ENCODE data around the gene LYPD6. TPM values are rescaled to one million over a fixed set of nuclear protein-coding genes. Genes with fewer than 3 reads are reported as not detected.
A peak's percentile ranks its signal among the peaks of the same experiment; 100 is the strongest.

The LYPD6 gene
- polyA plus RNA-seq, 1 of the 3 experiments (the other 2 are of a cell fraction), result 8.1 TPM

GRCh38 chr2:149339324-149339723 lies 8.9 kb downstream of the LYPD6 start:
- H3K27me3 ChIP-seq (ENCODE audit: insufficient read depth), result no peaks in the 10 kb centered on the region
- POLR2A ChIA-PET, result no interaction called here
- TF ChIP-seq PBX3 (IDR thresholded peaks at IDR 0.05) (no peak), MXI1 (IDR thresholded peaks at IDR 0.05; ENCODE audit: low read depth, low read length) (no peak), EZH2phosphoT487 (IDR thresholded peaks at IDR 0.05; ENCODE audit: borderline replicate concordance, low read depth) (no peak), JUND (IDR thresholded peaks at IDR 0.05) (no peak), RFX5 (IDR thresholded peaks at IDR 0.05; ENCODE audit: low read length) (peak; percentile 83)
- WGBS (ENCODE audit: low lambda C conversion rate), result 83% methylated on average over 2 of the region's 2 CpGs
- H3K79me2 ChIP-seq (ENCODE audit: insufficient read depth), result peaks cover 6% of the 10 kb centered on the region; the same call in 1 of the 2 replicates
- no peaks in the 10 kb centered on the region for H3K9me2 ChIP-seq
- no peak overlapping the region for H3K4me2 ChIP-seq
- CTCF ChIA-PET, result interaction anchor here (1.5 kb wide), 1 partner anchor 26 kb away, joined by 8 read pairs; no protein-coding TSS in a partner anchor
- H3F3A ChIP-seq (replicated peaks; ENCODE audit: insufficient read depth), result no peaks in the 10 kb centered on the region
- no peaks in the 10 kb centered on the region for H4K20me1 ChIP-seq (ENCODE audit: insufficient read depth)
- no peak for DNase-seq
- no peaks in the 10 kb centered on the region for H3K9me3 ChIP-seq
- H3K36me3 ChIP-seq (replicated peaks in 1 of 2; ENCODE audit: control insufficient read depth in 1 of 2, insufficient read depth in 2 of 2, low read length in 1 of 2), result peaks cover 2 to 5% of the 10 kb centered on the region in 2 experiments
- no peak overlapping the region for H3K4me3 ChIP-seq (ENCODE audit: low read depth in 2 of 2, low read length in 1 of 2)
- H3K4me1 ChIP-seq (ENCODE audit: control insufficient read depth in 1 of 2, insufficient read depth in 2 of 2, low read depth in 1 of 2, low read length in 1 of 2), result peaks cover 0 to 3% of the 10 kb centered on the region in 2 experiments; a peak in 2 of 4 replicates
- no peak overlapping the region for H3K9ac ChIP-seq
- H3K27ac ChIP-seq (ENCODE audit: low read depth in 2 of 2, low read length in 1 of 2), result no peak overlapping the region
- H2AFZ ChIP-seq (ENCODE audit: low read depth), result no peak overlapping the region

GRCh38 chr2:149342509-149342908 lies 12.1 kb downstream of the LYPD6 start:
- Histone ChIP-seq H3K27ac (ENCODE audit: low read depth in 2 of 2, low read length in 1 of 2) (no peak overlapping the region), H4K20me1 (ENCODE audit: insufficient read depth) (no peaks in the 10 kb centered on the region), H2AFZ (ENCODE audit: low read depth) (no peak overlapping the region), H3K9me3 (no peaks in the 10 kb centered on the region), H3K36me3 (replicated peaks in 1 of 2; ENCODE audit: control insufficient read depth in 1 of 2, insufficient read depth in 2 of 2, low read length in 1 of 2) (peaks cover 0 to 2% of the 10 kb centered on the region in 2 experiments), H3K9ac (no peak overlapping the region), H3K79me2 (ENCODE audit: insufficient read depth) (peaks cover 5% of the 10 kb centered on the region; the same call in 1 of the 2 replicates), H3K4me3 (ENCODE audit: low read depth in 2 of 2, low read length in 1 of 2) (no peak overlapping the region), H3K4me2 (no peak overlapping the region), H3F3A (replicated peaks; ENCODE audit: insufficient read depth) (no peaks in the 10 kb centered on the region), H3K4me1 (ENCODE audit: control insufficient read depth in 1 of 2, insufficient read depth in 2 of 2, low read depth in 1 of 2, low read length in 1 of 2) (peaks cover 0 to 3% of the 10 kb centered on the region in 2 experiments; a peak in 2 of 4 replicates), H3K9me2 (no peaks in the 10 kb centered on the region), H3K27me3 (ENCODE audit: insufficient read depth) (no peaks in the 10 kb centered on the region)
- TF ChIP-seq GATA2 (CRISPR knock-in tag; IDR thresholded peaks at IDR 0.05) (0 out of 2 replicates have a peak, but pooled peaks have one; percentile 15), FOSL2 (IDR thresholded peaks at IDR 0.05; ENCODE audit: borderline replicate concordance, low read depth) (no peak)
- DNase-seq, result no peak
- POLR2A ChIA-PET, result no interaction called here
- CTCF ChIA-PET, result interaction anchor here (1.2 to 1.3 kb wide), 2 partner anchors 11 to 325 kb away, joined by 3 to 4 read pairs; no protein-coding TSS in a partner anchor
- 35% methylated on average over 1 of the region's 1 CpG for whole genome bisulfite sequencing (ENCODE audit: low lambda C conversion rate)

GRCh38 chr2:149344105-149344504 lies 13.7 kb downstream of the LYPD6 start:
- no peaks in the 10 kb centered on the region for H3F3A ChIP-seq (replicated peaks; ENCODE audit: insufficient read depth)
- H3K9me3 ChIP-seq, result no peaks in the 10 kb centered on the region
- 74% methylated on average over 2 of the region's 2 CpGs for WGBS (ENCODE audit: low lambda C conversion rate)
- no peaks in the 10 kb centered on the region for H3K27me3 ChIP-seq (ENCODE audit: insufficient read depth)
- no peak overlapping the region for H3K4me3 ChIP-seq (ENCODE audit: low read depth in 2 of 2, low read length in 1 of 2)
- H3K4me1 ChIP-seq (ENCODE audit: control insufficient read depth in 1 of 2, insufficient read depth in 2 of 2, low read depth in 1 of 2, low read length in 1 of 2), result peaks cover 0 to 3% of the 10 kb centered on the region in 2 experiments; a peak in 2 of 4 replicates
- H2AFZ ChIP-seq (ENCODE audit: low read depth), result no peak overlapping the region
- no peak overlapping the region for H3K4me2 ChIP-seq
- DNase-seq, result no peak
- H3K79me2 ChIP-seq (ENCODE audit: insufficient read depth), result no peaks in the 10 kb centered on the region
- no peaks in the 10 kb centered on the region for H3K9me2 ChIP-seq
- CTCF ChIA-PET, result interaction anchor here (0.9 kb wide), 1 partner anchor 15 kb away, joined by 3 read pairs; no protein-coding TSS in a partner anchor
- peaks cover 0 to 2% of the 10 kb centered on the region in 2 experiments for H3K36me3 ChIP-seq (replicated peaks in 1 of 2; ENCODE audit: control insufficient read depth in 1 of 2, insufficient read depth in 2 of 2, low read length in 1 of 2)
- POLR2A ChIA-PET, result no interaction called here
- H3K9ac ChIP-seq, result no peak overlapping the region
- H3K27ac ChIP-seq (ENCODE audit: low read depth in 2 of 2, low read length in 1 of 2), result no peak overlapping the region
- H4K20me1 ChIP-seq (ENCODE audit: insufficient read depth), result no peaks in the 10 kb centered on the region
- TF ChIP-seq GABPA (IDR thresholded peaks at IDR 0.05; ENCODE audit: low read depth) (no peak), RCOR1 (IDR thresholded peaks at IDR 0.05; ENCODE audit: low read length) (no peak), EP300 (IDR thresholded peaks at IDR 0.05; ENCODE audit: borderline replicate concordance in 1 of 2, low read depth in 1 of 2, low read length in 1 of 2) (no peak), MAX (IDR thresholded peaks at IDR 0.05; ENCODE audit: low read depth) (no peak), FOXM1 (IDR thresholded peaks at IDR 0.05; ENCODE audit: low read depth) (no peak), EZH2phosphoT487 (IDR thresholded peaks at IDR 0.05; ENCODE audit: borderline replicate concordance, low read depth) (no peak), SIN3A (IDR thresholded peaks at IDR 0.05; ENCODE audit: borderline replicate concordance, low read depth, low read length) (no peak), TEAD4 (IDR thresholded peaks at IDR 0.05; ENCODE audit: borderline replicate concordance, insufficient read depth) (no peak), REST (IDR thresholded peaks at IDR 0.05; ENCODE audit: low read depth, low read length) (no peak), GATA2 (CRISPR knock-in tag; IDR thresholded peaks at IDR 0.05) (no peak), RXRA (IDR thresholded peaks at IDR 0.05; ENCODE audit: borderline replicate concordance, low read depth) (no peak), TAF1 (IDR thresholded peaks at IDR 0.05; ENCODE audit: borderline replicate concordance, low read depth, low read length) (no peak), POLR2AphosphoS5 (IDR thresholded peaks at IDR 0.05; ENCODE audit: low read depth, low read length) (no peak)
